Hypothalamus (tissue), 51 donors: Measurements from ENCODE around the gene P2RY8.
"Not testable (repeated sequence)": the region's sequence is repeated elsewhere in the genome, so short reads cannot be mapped to it uniquely, and the experiment has no call there.

ENCODE experiments used
- DNase-seq, 51 donors: peaks; one replicate each; lab custom pipeline; 2025; lab: John Stamatoyannopoulos, UW

The P2RY8 gene

GRCh38 chrX:1447969-1448572, 88.9 kb downstream of the P2RY8 start:
- DNase-seq: not testable (repeated sequence)

GRCh38 chrX:1446984-1447968, 89.7 kb downstream of the P2RY8 start:
- not testable (repeated sequence) for DNase-seq

- DNase-seq: no peak
These were observed 92.2 kb downstream of the P2RY8 start for GRCh38 chrX:1444561-1445500.

- no peak for DNase-seq
These were observed 93.4 kb downstream of the P2RY8 start for GRCh38 chrX:1443496-1444075.

GRCh38 chrX:1442724-1443367, 94.1 kb downstream of the P2RY8 start:
- DNase-seq: no peak

- DNase-seq: no peak
These were observed 94.8 kb downstream of the P2RY8 start for GRCh38 chrX:1442016-1442665.

GRCh38 chrX:1440506-1440905, 96.5 kb downstream of the P2RY8 start:
- DNase-seq: no peak

- no peak for DNase-seq
These were observed 101.6 kb downstream of the P2RY8 start for GRCh38 chrX:1435241-1435895.

GRCh38 chrX:1434871-1435240, 102.1 kb downstream of the P2RY8 start:
- DNase-seq: no peak

GRCh38 chrX:1433646-1434357, 103.2 kb downstream of the P2RY8 start:
- DNase-seq: no peak

GRCh38 chrX:1430451-1430850, 106.5 kb downstream of the P2RY8 start:
- no peak for DNase-seq

GRCh38 chrX:1427756-1428155, 109.2 kb downstream of the P2RY8 start:
- DNase-seq: no peak

- DNase-seq: not testable (repeated sequence)
These were observed 110.7 kb downstream of the P2RY8 start for GRCh38 chrX:1426321-1426720.

GRCh38 chrX:1425381-1425780, 111.6 kb downstream of the P2RY8 start:
- no peak for DNase-seq

GRCh38 chrX:1424147-1424851, 112.7 kb downstream of the P2RY8 start:
- no peak for DNase-seq

- DNase-seq: no peak
These were observed 113.8 kb downstream of the P2RY8 start for GRCh38 chrX:1423215-1423614.

- no peak for DNase-seq
These were observed 114.9 kb downstream of the P2RY8 start for GRCh38 chrX:1422135-1422465.
